AG04450 (cell line): Measurements from ENCODE around the gene ITGB5. TPM values are rescaled to one million over a fixed set of nuclear protein-coding genes. Genes with fewer than 3 reads are reported as not detected.

ENCODE experiments used
- CTCF ChIA-PET: fragments of 300-600, 350-600 bp; formaldehyde crosslinking; extraction: SDS; loops from one replicate; lab custom pipeline; 2022; ENCODE audit warnings: antibody characterized with exemption, inconsistent platforms; lab: Charles Lee
- POLR2A ChIA-PET: fragments of 350-600 bp; formaldehyde crosslinking; extraction: SDS; loops from one replicate; lab custom pipeline; 2021; ENCODE audit warnings: antibody characterized with exemption, inconsistent platforms; lab: Yijun Ruan, JAX
- DNase-seq: peaks from one replicate; pipeline ENCODE4 v3.0.0-alpha.2; 2011; ENCODE audit warnings: low read depth, low spot score
- H3K27ac ChIP-seq: one replicate; pipeline ENCODE4 v1.5.1; 2012; ENCODE audit warnings: low read depth, low read length, control low read depth
- H3K27me3 ChIP-seq: one replicate; pipeline ENCODE4 v1.6.0; 2012; ENCODE audit warnings: low read length; ENCODE audit not compliant: control insufficient read depth, insufficient read depth
- H3K4me3 ChIP-seq: 2 replicates; pipeline ENCODE4 v1.5.1; 2011; ENCODE audit warnings: mild to moderate bottlenecking, low read depth, low read length, control low read depth
- H3K9me3 ChIP-seq: 2 replicates; pipeline ENCODE4 v1.5.1; 2012; ENCODE audit warnings: low read length; ENCODE audit not compliant: control insufficient read depth, insufficient read depth
- polyA plus RNA-seq: library from polyadenylated mRNA; depleted of rRNA; stranded (reverse); fragments of >200 nt; gene quantifications from 2 replicates; pipeline ENCODE4 v1.2.3, GENCODE V29; 2011
- TF ChIP-seq, protein P1 (sequence below): IDR thresholded peaks from 2 replicates; pipeline ENCODE4 v1.5.1; 2011; ENCODE audit warnings: low read depth, low read length, control low read depth, inconsistent platforms

Gene ITGB5
- polyA plus RNA-seq, 1 experiment: 127 TPM

DNA sequence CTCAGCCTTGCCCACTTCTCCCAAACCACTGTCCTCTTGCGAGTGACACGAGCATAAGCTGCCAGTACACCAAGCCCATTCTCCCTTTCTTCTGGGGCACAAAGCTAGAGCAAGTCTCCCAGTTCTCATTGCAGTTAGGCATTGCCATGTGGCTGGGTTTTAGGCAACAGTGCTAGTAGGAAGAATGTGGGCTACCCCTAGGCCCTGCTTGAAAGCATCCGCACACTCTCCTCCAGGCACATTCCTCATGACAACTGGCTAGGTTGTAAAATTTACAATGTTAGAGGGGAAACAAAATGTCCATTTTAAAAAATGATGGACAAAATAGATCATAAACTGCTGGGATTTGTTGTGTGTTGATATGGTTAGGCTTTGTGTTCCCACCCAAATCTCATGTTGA lies 19.7 kb downstream of the ITGB5 start:
- TF ChIP-seq, protein P1, sequence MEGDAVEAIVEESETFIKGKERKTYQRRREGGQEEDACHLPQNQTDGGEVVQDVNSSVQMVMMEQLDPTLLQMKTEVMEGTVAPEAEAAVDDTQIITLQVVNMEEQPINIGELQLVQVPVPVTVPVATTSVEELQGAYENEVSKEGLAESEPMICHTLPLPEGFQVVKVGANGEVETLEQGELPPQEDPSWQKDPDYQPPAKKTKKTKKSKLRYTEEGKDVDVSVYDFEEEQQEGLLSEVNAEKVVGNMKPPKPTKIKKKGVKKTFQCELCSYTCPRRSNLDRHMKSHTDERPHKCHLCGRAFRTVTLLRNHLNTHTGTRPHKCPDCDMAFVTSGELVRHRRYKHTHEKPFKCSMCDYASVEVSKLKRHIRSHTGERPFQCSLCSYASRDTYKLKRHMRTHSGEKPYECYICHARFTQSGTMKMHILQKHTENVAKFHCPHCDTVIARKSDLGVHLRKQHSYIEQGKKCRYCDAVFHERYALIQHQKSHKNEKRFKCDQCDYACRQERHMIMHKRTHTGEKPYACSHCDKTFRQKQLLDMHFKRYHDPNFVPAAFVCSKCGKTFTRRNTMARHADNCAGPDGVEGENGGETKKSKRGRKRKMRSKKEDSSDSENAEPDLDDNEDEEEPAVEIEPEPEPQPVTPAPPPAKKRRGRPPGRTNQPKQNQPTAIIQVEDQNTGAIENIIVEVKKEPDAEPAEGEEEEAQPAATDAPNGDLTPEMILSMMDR: no peak
- Histone ChIP-seq H3K4me3 (no peak overlapping the region), H3K27ac (no peak overlapping the region), H3K9me3 (no peaks in the 10 kb centered on the region), H3K27me3 (no peaks in the 10 kb centered on the region)
- no peak for DNase-seq
- POLR2A ChIA-PET: no interaction called here
- CTCF ChIA-PET: no interaction called here

DNA sequence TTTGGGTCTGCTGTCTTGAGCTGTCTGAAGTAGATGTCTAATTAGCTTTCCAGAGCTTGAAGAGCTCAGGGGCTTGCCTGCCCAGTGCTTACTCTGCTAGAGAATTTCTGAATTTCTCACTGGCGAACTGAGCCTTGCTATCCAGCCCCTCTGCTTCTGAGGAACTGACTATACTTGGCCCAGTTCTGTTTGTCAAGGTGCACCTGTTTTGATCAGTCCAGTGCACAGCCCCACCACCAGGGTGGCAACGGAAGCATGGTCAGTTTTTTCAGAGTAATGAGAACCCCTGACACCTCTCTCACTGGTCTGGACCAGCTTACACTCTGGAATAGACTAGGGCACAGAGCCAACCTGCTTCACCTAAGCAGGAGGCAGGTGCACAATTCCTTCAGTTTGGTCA lies 25.2 kb downstream of the ITGB5 start:
- no peaks in the 10 kb centered on the region for H3K27me3 ChIP-seq
- ChIA-PET POLR2A (no interaction called here), CTCF (no interaction called here)
- TF ChIP-seq, protein P1: no peak
- peaks cover 6% of the 10 kb centered on the region; the same call in 1 of the 2 replicates for H3K9me3 ChIP-seq
- H3K4me3 ChIP-seq: no peak overlapping the region
- no peak for DNase-seq
- H3K27ac ChIP-seq: no peak overlapping the region

DNA sequence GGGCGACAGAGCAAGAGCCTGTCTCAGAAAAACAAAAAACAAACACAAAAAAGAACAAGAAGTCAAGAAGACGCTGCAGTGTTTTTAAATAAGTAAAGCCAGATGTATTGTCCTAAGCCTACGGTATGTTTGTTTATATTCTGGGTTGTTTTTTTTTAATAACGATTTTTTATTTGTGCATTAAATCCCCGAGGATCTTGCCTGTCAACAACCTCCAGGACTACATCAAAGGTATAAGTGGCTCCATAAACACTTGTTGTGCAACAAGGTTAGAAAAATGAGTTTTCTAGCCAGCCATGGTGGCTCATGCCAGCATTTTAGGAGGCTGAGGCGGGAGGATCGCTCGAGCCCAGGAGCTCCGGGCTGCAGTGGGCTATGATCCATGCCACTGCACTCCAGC lies 26.1 kb downstream of the ITGB5 start:
- POLR2A ChIA-PET: no interaction called here
- CTCF ChIA-PET: no interaction called here

DNA sequence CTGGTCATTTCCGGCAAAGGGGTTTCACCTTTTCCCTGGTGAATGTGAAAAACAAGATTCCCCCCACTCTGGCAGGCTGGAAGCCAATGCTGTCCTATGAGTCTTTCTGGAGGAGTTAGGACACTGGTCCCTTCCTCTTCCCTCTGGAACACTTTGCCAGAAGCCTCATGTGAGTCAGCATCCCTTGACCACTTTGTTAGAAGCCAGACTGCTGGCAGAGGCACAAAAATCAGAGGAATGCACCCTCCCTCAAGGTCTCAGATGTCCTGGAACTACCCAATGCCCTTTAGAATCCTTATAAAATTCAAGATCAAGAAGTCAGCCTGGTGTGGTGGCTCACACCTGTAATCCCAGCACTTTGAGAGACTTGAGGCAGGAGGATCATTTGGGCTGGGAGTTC lies 26.6 kb downstream of the ITGB5 start:
- no peak overlapping the region for H3K4me3 ChIP-seq
- POLR2A ChIA-PET: no interaction called here

More for the DNA sequence above, 26.1 kb downstream of the ITGB5 start:
- Histone ChIP-seq H3K9me3 (peaks cover 6% of the 10 kb centered on the region; the same call in 1 of the 2 replicates), H3K4me3 (no peak overlapping the region), H3K27ac (peak overlapping the region; percentile 69), H3K27me3 (no peaks in the 10 kb centered on the region)
- TF ChIP-seq, protein P1: no peak
- no peak for DNase-seq

DNA sequence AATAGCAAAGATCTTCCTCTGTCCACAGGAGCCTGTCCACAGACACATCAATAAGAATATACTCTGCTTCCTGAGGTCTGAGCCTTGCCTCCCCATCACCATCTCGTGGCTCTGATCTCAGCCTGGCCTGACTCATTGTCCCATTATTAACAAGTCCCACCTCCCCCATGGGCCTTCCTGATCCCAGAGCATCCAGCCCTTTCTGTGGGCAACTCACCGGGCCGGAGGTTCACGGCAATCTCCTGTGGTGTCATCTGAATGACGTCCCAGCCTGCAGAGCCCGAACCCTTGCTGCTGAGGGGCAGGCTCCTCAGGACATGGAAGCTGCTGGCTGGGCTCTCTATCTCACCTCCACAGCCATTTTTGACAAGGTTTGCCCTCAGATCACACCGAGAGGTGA lies 28.1 kb downstream of the ITGB5 start:
- no peak overlapping the region for H3K4me3 ChIP-seq
- DNase-seq: peak; percentile 81
- CTCF ChIA-PET: no interaction called here

More for the DNA sequence above, 26.6 kb downstream of the ITGB5 start:
- peaks cover 6% of the 10 kb centered on the region; the same call in 1 of the 2 replicates for H3K9me3 ChIP-seq
- DNase-seq: peak; percentile 86
- TF ChIP-seq, protein P1: no peak
- H3K27ac ChIP-seq: peak overlapping the region; percentile 69
- CTCF ChIA-PET: no interaction called here
- H3K27me3 ChIP-seq: no peaks in the 10 kb centered on the region

More for the DNA sequence above, 28.1 kb downstream of the ITGB5 start:
- Histone ChIP-seq H3K27me3 (no peaks in the 10 kb centered on the region), H3K9me3 (peaks cover 9% of the 10 kb centered on the region; the same call in 1 of the 2 replicates), H3K27ac (peak overlapping the region; percentile 91)
- TF ChIP-seq, protein P1: no peak
- POLR2A ChIA-PET: no interaction called here
